ENCODE results near the gene LRRC55.

Gene LRRC55

DNA sequence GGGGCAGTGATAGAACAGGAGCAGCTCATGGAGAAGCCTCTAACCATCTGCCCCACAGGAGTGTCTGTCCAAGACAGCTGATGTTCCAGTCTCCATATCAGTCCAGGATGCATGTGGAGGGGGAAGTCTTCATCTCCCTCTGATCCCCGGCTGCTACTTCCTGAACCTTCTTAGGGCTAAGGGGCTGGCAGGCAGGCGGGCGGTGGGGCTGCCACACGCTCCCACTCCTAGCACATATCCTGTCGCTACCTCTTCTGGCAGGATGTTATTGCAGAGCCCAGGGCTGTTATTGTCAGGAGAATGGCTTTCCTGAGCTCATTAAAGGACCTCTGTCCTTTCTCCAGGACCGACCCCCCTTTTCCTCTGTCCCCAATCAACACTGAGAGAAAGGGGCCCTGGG, 25.4 kb downstream of the LRRC55 start:
- Mint-ChIP-seq H3K27ac (no peak overlapping the region), H3K27me3 (peaks cover 25% of the 10 kb centered on the region), H3K9me3 (no peaks in the 10 kb centered on the region), H3K4me3 (no peak overlapping the region), H3K4me1 (no peaks in the 10 kb centered on the region), H3K36me3 (no peaks in the 10 kb centered on the region)
- ATAC-seq, result no peak

DNA sequence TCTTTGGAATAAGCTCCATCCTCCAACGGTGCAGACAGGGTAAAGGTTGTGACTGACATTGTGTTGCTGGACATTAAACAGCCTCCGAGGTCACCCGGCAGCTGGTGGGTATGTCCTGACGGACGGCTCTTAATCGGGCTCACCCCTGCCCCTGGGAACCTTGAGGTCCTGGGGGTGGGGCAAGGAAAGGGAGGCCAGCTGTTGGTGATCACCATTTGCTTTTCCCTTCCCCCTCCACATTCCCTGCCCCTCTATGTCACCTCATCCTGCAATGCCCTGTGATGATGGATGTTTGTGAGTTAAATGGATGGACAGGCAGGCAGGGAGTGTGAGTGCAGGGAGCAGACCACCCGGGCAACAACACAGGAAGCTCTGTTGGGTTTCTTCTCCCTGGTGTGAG, 29.0 kb downstream of the LRRC55 start:
- H3K27me3 Mint-ChIP-seq, result peaks cover 11% of the 10 kb centered on the region
- ATAC-seq, result no peak
- no peak overlapping the region for H3K27ac Mint-ChIP-seq

DNA sequence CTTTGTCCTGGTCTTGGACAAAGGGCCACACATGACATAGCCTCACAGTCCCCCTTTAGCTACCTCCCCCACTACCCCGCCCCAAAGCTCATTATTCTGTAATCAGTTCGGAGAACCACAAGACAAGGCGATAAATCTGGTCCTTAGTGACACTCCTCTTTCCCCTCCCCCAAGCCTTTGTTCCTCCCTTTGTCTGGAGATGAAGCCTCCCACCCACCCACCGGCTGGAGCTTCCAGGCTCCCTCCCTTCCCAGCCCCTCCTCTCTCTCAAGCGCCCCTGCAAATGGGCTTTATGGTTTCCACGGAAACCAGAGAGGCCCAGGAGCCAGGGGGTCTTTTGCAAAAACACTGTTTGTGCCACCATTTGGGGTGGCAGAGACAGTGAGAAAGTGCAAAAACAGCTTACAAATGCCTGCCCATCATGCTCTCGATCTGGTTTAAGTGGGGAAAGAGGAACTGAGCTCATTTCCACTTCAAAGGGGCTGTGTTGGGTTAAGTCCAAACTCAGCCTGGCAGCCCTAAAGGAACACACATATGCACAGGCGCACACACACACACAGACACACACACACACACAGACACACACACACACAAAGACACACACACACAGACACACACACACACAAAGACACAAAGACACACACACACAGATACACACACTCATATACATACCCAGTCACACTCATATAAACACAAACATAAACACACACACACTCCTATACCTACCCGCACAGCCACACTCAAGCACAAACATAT, 31.8 kb downstream of the LRRC55 start:
- no peak overlapping the region for H3K27ac Mint-ChIP-seq
- H3K9me3 Mint-ChIP-seq, result no peaks in the 10 kb centered on the region
- no peak for ATAC-seq

More for the DNA sequence above, 29.0 kb downstream of the LRRC55 start:
- no peaks in the 10 kb centered on the region for H3K4me1 Mint-ChIP-seq
- no peaks in the 10 kb centered on the region for H3K9me3 Mint-ChIP-seq
- H3K4me3 Mint-ChIP-seq, result no peak overlapping the region
- no peaks in the 10 kb centered on the region for H3K36me3 Mint-ChIP-seq

DNA sequence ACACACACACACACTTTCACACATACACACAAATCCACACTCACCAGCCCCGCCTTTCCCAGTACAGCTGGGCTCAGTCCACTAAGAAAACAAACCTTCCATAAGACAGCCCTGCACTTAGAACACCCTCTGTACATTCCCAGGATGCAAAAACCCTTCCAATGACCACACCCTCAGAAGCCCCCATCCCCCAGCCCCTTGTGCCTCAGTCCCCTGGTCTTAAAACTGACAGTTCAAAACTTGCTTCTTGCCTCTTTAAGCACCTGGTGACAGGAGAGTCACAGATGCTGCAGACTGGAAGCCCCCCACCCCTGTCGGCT, 32.3 kb downstream of the LRRC55 start:
- Mint-ChIP-seq H3K36me3 (no peaks in the 10 kb centered on the region), H3K27ac (no peak overlapping the region), H3K27me3 (peaks cover 8% of the 10 kb centered on the region), H3K4me3 (no peak overlapping the region), H3K4me1 (no peaks in the 10 kb centered on the region), H3K9me3 (no peaks in the 10 kb centered on the region)
- ATAC-seq, result no peak

More for the DNA sequence above, 31.8 kb downstream of the LRRC55 start:
- Mint-ChIP-seq H3K36me3 (no peaks in the 10 kb centered on the region), H3K4me3 (no peak overlapping the region), H3K4me1 (no peaks in the 10 kb centered on the region), H3K27me3 (peaks cover 8% of the 10 kb centered on the region)

DNA sequence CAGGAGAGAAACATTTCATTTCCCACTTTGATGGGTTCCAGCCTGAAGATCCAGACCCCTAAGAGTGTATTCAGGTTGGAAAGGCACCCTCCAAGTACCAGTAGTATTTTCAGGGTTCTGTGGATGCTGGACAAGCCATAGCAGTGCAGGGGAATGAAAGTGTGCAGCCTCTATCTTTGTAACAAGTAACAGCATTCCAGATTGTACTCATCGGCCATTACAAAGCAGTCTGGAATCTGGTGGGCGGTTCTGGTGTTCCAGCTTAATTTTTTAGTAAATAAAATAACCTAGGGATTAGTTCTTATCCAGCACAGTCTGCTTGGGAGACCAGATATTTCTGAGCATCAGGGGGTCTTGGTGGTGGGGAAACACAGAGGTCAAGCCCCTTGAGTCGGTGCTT, 32.7 kb downstream of the LRRC55 start:
- H3K4me1 Mint-ChIP-seq, result no peaks in the 10 kb centered on the region
- no peak for ATAC-seq
- no peak overlapping the region for H3K27ac Mint-ChIP-seq
- H3K27me3 Mint-ChIP-seq, result peaks cover 8% of the 10 kb centered on the region
- H3K4me3 Mint-ChIP-seq, result no peak overlapping the region
- no peaks in the 10 kb centered on the region for H3K36me3 Mint-ChIP-seq
- no peaks in the 10 kb centered on the region for H3K9me3 Mint-ChIP-seq

DNA sequence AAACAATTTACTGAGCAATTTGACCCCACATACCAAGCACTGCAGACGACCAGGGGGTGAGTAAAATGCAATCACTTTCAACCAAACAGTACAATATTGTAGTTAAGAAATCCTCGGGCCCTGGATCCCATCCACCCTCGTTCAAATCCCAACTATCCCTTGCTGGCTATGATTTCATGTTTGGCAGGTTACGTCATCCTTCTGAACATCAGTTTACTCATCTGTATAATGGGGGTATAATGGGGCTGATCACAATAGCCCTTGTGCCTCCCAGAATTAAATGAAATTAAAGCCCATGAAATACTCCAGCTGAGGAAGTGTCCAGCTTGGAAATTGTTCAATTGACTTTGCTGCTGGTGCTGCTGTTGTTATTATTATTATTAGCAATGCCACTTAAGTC, 34.7 kb downstream of the LRRC55 start:
- Mint-ChIP-seq H3K9me3 (no peaks in the 10 kb centered on the region), H3K27ac (no peak overlapping the region), H3K4me1 (no peaks in the 10 kb centered on the region), H3K4me3 (no peak overlapping the region), H3K36me3 (no peaks in the 10 kb centered on the region), H3K27me3 (peaks cover 8% of the 10 kb centered on the region)
- ATAC-seq, result no peak

DNA sequence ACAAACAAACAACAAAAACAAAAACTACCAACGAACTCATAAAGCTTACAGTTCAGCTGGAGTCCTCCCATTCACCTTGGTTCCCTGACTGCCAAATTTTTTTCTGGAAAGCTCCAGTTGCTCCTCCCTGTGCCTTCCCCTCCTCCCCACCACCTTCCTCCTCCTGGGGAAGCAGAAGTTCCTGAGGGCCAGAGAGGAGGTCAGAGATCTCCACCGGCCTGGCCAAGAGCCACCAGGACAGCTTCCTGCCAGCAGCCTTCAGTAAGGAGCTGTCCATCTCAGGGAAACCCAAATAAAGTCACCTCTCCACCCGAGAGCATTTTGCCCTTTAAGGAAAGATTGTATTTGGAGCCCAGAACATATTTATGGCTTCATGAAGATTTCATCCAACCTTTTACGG, 35.3 kb downstream of the LRRC55 start:
- Mint-ChIP-seq H3K27ac (no peak overlapping the region), H3K36me3 (no peaks in the 10 kb centered on the region), H3K4me1 (no peaks in the 10 kb centered on the region), H3K9me3 (no peaks in the 10 kb centered on the region), H3K4me3 (no peak overlapping the region), H3K27me3 (peaks cover 8% of the 10 kb centered on the region)
- ATAC-seq, result no peak

DNA sequence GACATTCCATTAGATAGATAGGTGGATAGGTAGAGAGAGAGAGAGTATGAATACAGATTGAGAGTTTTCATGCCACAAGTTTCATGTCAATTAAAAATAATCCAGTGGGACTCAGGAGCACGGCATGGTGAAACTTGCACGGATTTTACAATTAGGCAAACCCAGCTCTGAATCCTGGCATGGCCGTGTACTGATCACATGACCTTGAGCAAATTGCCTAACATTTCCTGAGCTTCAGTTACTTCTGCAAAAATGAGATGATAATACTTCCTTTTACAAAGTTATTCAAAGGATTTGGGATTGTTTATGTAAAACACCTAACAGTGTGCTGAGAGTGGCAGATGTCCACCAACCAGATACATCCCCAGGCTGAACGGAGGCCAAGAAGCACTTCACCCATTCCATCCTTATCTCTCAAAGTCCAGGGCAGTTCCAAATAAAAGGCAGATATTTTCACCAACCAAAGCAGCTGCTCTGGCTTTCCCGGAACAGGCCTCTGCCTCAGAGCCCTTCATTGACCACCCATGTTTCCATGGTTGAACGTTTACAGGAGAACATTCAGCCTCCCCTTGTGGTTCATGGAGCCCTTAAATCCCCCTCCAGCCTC, 37.4 kb downstream of the LRRC55 start:
- no peaks in the 10 kb centered on the region for H3K4me1 Mint-ChIP-seq
- ATAC-seq, result no peak
- no peak overlapping the region for H3K4me3 Mint-ChIP-seq
- H3K9me3 Mint-ChIP-seq, result no peaks in the 10 kb centered on the region
- H3K27me3 Mint-ChIP-seq, result peaks cover 8% of the 10 kb centered on the region
- H3K27ac Mint-ChIP-seq, result no peak overlapping the region
- no peaks in the 10 kb centered on the region for H3K36me3 Mint-ChIP-seq

DNA sequence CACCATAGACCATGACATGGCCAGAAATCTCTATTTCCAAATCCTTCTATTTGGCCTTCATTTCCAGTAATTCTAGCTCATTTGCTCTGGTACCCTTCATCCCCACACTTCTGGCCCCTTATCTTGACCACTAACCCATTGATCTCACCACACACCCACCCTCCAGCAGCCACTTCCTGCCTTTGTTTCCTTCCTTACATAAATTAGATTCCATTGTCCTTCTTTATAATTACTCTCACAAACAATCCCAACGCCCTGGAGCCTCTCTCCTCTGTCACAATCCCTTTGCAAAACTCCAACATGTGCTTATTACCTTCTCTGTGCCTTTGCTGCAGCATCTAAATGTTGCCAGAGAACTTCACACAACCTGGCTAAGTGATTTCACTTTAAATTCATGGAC, 40.5 kb downstream of the LRRC55 start:
- H3K4me3 Mint-ChIP-seq, result no peak overlapping the region
- H3K9me3 Mint-ChIP-seq, result no peaks in the 10 kb centered on the region

DNA sequence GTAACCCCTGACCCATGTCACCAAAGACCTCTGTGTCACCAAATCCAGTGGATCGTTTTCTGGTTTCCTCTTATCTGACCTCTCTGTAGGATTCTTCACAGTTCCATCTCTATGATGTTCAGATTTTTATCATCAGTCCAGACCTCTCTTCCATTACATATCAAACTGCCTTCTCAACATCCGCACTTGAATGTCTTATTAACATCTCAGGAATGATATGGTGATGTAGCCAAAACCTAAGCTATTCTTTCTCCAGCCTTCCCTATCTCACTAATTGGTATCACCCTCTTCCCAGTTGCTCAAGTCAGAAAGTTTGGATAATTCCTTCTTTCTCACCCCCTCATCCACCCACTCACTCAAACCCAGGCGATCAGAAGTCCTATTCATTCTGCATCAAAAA, 41.8 kb downstream of the LRRC55 start:
- Mint-ChIP-seq H3K36me3 (no peaks in the 10 kb centered on the region), H3K27ac (no peak overlapping the region), H3K4me3 (no peak overlapping the region), H3K27me3 (no peaks in the 10 kb centered on the region), H3K4me1 (no peaks in the 10 kb centered on the region), H3K9me3 (no peaks in the 10 kb centered on the region)
- no peak for ATAC-seq

More for the DNA sequence above, 40.5 kb downstream of the LRRC55 start:
- Mint-ChIP-seq H3K27ac (no peak overlapping the region), H3K4me1 (no peaks in the 10 kb centered on the region), H3K27me3 (peaks cover 5% of the 10 kb centered on the region), H3K36me3 (no peaks in the 10 kb centered on the region)
- no peak for ATAC-seq

DNA sequence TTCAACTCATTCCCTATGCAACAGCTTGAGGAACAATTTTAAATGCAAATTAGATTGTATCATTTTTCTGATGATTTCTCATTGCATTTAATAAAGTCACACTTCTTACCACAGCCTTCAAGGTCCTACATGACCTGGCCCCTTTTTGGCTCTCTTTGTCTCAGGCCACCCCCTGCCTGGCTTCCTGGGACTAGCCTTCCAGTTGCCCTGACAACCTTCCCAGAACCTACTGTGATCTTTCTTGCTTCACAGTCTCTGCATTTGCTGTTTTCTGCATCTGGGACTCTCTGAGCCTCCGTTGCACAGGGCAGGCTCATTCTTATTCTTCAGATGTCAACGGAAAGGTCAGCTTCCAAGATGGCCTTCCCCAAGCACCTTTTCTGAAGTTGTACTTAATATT, 42.4 kb downstream of the LRRC55 start:
- no peak overlapping the region for H3K4me3 Mint-ChIP-seq
- no peaks in the 10 kb centered on the region for H3K27me3 Mint-ChIP-seq
- no peaks in the 10 kb centered on the region for H3K9me3 Mint-ChIP-seq
- H3K36me3 Mint-ChIP-seq, result no peaks in the 10 kb centered on the region
- ATAC-seq, result no peak
- H3K4me1 Mint-ChIP-seq, result no peaks in the 10 kb centered on the region
- H3K27ac Mint-ChIP-seq, result no peak overlapping the region

DNA sequence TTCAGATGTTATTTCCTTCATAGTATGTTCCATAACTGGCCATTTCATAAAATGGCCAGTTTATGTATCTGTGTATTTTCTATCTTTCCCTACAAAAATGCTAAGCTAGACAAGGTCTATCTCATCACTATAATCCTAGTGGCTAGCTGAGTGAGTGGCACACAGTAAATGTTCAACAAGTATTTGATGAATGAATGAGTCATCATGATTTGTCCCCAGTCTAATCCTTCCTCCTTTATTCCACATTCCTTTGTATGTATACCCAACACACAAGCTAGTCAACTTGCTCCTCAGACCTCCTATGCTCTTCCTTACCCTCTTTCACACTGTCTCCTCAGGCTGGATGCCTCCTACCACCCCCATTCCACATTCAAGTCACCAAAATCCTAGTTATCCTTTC, 42.8 kb downstream of the LRRC55 start:
- Mint-ChIP-seq H3K27me3 (no peaks in the 10 kb centered on the region), H3K27ac (no peak overlapping the region)
- ATAC-seq, result no peak

DNA sequence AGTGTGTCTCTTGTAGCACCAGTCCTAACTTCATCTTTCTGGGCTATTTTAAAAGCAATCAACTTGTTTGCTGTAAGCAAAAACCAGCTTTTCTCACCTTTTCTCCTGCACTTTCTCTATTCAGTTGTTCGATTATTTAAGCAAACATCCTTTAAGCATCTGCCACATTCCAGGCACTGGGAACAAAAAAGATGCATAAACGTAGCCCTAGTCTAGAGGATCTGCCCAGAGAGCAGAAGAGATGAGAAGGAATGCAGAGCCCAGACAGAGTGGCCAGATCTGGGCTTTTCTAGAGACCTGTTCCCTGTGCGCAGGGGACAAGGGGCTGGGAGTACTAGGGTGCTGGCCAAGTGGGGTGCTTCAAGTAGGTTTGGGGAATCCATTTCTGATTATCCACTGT, 46.8 kb downstream of the LRRC55 start:
- H3K27me3 Mint-ChIP-seq, result peaks cover 24% of the 10 kb centered on the region

More for the DNA sequence above, 42.8 kb downstream of the LRRC55 start:
- H3K36me3 Mint-ChIP-seq, result no peaks in the 10 kb centered on the region
- no peaks in the 10 kb centered on the region for H3K4me1 Mint-ChIP-seq
- H3K4me3 Mint-ChIP-seq, result no peak overlapping the region
- H3K9me3 Mint-ChIP-seq, result no peaks in the 10 kb centered on the region

DNA sequence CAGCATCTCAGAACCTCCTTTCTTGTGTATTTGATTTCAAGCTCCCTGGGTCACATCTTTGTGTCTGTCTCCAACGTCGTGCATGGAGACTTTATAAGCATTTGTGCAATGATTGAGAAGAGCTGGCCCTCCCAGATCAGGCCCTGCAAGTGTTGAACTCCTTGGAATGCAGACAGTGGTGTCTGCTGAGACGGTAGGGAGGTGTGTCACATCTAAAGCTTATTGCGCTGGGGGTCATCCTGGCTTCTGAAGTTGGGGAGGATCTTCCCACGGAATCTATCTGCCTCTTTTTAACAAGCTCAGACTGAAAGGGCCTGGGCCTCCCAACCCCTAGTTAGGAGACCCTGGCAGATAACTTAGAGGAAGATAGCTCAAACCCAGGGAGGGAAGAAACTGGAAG, 48.6 kb downstream of the LRRC55 start:
- Mint-ChIP-seq H3K36me3 (no peaks in the 10 kb centered on the region), H3K4me3 (no peak overlapping the region), H3K9me3 (no peaks in the 10 kb centered on the region), H3K27me3 (peaks cover 41% of the 10 kb centered on the region), H3K27ac (no peak overlapping the region), H3K4me1 (peaks cover 11% of the 10 kb centered on the region)
- ATAC-seq, result no peak

More for the DNA sequence above, 46.8 kb downstream of the LRRC55 start:
- no peaks in the 10 kb centered on the region for H3K9me3 Mint-ChIP-seq
- no peak for ATAC-seq
- no peak overlapping the region for H3K27ac Mint-ChIP-seq
- H3K36me3 Mint-ChIP-seq, result no peaks in the 10 kb centered on the region
- no peak overlapping the region for H3K4me3 Mint-ChIP-seq
- peaks cover 11% of the 10 kb centered on the region for H3K4me1 Mint-ChIP-seq

DNA sequence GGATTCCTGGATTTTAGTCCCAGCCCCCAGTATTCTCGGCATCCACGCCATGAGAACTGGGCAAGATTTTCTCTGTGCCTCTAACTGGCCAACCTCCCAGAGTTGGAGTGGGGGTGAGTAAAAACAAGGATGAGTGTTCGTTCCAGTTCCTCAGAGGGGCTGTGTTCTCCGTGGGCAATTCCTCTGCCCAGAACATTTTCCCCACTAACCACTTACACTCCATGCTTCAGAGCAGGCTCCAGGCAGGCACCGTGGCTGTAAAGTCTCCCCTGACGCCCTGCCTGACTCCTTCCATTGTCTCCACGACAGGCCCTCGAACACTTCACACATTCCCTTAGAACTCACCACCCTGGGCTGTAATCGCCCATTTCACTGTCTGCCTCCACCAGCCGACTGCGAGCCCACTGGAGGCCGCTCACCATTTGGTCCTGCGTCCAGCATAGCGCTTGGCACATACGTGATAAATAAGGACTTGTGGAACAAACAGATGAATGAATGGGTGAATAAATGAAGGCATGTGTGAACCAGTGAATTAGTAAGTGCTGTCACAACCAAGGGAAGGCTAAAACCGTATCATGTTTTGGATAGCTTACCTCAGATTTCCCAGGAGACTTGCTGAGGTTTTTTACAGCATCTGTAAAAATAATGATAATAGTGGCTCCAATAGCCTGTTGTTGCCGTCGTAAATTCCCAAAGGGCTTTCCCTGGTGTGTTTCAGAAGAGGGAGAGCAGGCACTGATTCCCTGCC, 49.2 kb downstream of the LRRC55 start:
- peaks cover 48% of the 10 kb centered on the region for H3K27me3 Mint-ChIP-seq
- ATAC-seq, result no peak

More for the DNA sequence above, 49.2 kb downstream of the LRRC55 start:
- H3K27ac Mint-ChIP-seq, result no peak overlapping the region
- peaks cover 11% of the 10 kb centered on the region for H3K4me1 Mint-ChIP-seq
- H3K4me3 Mint-ChIP-seq, result no peak overlapping the region
- no peaks in the 10 kb centered on the region for H3K9me3 Mint-ChIP-seq
- H3K36me3 Mint-ChIP-seq, result no peaks in the 10 kb centered on the region
